Suppressor macrophage (primary cell): ENCODE data around the gene CFAP45.

ENCODE experiments used
- DNase-seq, 4 experiments: peaks; one replicate each; pipeline ENCODE4 v3.0.0-alpha.2; 2020 to 2022

The CFAP45 gene

DNA sequence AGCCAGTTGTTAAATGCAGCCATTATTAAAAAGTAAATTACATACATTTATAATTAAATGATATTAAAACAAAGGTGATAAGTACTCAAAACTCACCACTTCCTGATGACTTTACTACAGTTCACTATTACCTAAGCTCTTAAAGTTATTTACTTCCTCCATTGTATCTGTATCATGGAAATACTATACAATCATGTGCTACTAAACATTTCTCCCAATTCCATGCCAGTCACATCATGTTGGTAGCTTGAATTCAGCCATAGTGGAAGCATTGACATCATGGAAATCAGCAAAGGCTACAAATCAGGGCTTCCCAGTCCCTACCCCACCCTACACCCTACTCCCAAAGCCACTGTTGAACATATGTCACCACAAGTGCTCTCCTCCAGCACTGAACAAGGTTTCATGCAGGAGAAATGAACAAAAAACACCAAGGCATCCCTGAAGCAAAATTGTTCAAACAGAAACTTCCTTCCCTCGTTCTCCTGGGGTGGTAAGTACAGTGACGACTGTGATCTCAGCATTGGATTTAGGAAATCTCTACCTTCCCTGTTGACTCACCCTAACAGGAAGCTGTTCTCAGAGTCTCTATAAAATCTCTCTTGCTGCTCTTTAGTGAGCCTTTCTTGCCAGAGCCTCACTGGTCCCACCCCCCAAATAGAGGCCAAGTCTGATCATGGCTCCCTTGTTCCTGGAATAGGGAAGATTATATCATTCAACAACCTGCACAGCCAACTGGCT is 50.2 kb downstream of the CFAP45 start:
- peak; percentile 40 to 75 (median 59) for DNase-seq

DNA sequence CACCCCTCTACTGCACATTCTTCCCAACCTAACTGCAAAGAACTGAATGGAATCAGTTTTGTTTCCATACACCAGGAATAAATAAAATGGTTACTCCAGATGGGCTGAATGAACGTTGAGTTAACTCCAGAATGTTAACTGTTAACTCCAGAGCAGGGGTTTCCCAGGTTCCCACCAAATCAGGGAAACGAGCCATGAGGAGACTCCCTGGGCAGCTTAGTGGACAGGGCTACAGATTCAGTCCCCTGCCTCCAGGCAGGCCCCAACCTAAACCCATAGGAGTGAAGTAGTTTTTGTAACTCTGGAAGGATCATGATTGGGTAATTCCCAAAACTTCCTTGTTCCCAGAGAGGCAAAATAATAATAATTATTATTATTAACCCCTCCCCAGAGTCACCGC is 51.6 kb downstream of the CFAP45 start:
- DNase-seq = no peak

DNA sequence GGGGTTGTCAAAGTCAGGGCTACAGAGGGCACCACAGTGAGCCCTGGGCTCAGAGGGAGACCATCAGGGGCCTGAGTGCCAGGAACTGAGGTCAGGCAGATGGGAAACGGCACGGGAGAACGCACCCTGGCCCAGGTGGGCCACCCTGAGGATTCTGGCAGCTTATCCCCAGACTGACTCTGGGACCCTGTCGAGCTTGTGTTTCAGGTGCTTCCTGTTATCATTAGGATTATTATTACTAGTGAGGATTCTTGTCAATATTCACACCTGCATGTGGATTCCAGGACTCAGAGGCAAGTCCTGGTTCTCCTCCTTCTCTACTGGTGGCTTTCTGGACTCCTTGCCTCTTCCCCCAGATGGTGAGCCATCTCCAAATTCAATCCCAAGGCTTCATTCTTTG is 52.7 kb downstream of the CFAP45 start:
- no peak for DNase-seq

DNA sequence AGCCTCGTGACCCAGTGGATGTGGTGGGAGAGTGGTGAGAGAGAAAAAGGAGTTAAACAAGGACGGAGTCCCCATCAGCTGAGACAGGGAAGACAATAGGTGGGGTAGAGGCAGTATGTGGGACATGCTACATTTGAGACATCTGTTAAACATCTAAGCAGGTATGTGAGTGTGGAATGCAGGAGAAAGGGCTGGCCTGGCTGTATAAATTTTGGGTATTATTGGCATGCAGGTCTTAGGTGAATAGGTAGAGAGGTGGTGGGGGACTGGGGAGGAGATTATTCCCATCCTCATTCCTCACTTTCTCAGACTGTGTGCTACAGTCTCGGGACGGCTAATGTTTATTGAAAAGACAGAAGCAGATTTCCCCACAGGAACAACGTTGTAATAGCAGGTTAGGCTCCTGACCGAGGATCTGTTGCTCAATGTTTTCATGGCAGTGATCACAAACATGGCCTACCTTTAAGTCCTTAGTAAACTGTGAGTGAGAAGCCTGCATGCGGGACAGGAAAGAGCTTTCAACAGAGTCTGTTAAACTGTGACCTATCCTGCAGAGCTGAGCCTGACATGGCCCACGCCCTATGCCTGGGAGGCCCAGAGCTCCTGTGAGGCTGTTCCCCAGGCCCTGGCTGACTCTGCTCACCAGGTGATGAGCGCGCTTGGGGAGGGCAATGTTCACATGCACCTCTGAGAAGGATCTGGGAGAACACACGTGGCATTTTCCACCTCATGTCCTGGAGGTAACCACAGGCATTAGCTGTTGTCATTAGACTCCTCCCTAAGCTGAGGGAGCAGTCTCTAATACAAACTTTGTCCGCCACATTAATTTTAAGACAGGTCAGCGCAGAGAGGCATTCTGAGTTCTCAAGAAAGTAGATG is 54.0 kb downstream of the CFAP45 start:
- no peak for DNase-seq

DNA sequence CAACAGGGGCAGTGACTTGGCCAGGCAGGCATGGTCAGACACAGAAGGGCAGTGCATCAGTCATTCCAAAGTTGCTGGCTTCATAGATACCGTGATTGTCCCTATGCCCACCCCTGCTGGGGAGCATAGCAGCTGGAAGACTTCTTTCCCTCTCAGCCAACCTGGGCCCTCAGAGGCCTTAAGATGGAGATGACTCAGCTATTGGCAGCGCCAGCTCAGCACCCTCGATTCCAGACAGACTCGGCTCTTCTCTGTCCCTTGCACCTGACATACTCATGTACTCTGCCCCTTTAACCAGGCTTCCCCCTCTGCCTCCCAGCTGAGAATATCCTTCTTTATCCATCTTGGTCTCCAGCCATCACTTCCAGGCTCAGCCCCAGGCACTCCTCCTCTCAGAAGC is 56.5 kb downstream of the CFAP45 start:
- no peak for DNase-seq

DNA sequence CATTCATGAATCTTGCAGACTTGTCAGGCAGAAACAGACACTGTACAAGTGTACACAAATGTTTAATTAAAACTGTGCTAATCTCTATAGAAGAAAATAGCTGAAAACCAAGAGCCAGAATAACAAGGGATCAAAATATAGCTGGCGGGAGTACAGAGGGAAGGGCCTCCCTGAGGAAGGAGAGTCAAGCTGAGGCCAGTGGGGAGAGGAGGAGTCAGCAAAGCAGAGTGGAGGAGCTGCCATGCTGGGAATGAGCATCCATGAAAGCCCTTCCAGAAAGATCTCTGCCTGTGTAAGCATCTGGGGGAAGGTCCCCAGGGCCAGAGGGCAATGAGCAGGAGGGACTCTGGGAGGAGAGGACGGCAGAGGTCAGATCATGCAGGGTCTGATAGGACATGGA is 58.2 kb downstream of the CFAP45 start:
- DNase-seq = no peak

DNA sequence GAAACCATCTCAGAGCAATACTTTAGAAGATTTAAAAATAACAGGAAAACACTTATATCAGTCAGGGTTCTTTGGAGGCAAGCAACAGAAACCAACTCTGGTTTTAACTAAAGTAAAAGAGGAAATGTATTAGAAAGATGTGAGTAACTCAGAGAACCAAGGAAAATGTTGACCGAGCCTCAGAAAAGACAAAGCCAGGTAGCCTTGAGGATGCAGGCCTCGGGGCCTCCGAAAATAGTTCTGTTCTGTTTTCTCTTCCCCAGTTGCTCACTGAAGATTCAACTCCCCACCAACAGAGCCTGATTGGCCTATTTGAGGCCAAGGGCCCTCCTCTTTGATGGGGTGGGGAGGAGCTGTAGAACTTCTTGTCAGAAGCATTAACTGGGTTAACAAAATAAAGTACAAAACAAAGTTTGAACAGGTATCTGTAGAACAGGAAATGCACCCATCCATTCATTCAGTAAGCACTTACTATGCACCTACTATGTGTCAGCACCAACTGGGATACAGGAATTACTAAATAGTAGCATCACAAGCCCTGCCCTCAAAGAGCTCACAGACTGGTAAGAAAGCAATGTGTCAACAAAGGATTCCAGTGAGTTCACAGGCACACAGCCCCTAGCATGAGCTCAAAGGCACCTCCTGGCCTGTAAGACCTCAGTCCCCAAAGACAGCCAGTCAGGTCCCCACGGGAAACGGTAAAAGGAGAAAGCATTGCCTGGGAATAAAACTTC is 60.7 kb downstream of the CFAP45 start:
- no peak for DNase-seq

DNA sequence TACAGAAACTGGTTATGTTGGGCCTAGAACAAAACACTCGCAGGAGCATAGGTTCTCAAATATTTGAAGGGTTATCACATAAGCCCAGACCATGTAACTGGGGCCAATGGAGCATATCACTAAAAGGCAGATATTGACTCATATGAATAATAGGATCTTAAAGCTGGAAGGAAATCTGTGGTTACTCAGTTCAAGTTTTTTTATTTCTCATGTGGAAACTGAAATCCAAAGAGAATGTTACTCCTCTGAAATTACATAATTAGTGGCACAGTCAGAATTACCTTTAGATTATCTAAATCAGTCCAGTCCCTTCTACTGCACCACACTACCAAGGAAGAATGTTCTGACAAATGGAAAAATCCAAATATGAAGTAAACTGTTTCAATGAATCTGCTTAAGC is 61.2 kb downstream of the CFAP45 start:
- no peak for DNase-seq

DNA sequence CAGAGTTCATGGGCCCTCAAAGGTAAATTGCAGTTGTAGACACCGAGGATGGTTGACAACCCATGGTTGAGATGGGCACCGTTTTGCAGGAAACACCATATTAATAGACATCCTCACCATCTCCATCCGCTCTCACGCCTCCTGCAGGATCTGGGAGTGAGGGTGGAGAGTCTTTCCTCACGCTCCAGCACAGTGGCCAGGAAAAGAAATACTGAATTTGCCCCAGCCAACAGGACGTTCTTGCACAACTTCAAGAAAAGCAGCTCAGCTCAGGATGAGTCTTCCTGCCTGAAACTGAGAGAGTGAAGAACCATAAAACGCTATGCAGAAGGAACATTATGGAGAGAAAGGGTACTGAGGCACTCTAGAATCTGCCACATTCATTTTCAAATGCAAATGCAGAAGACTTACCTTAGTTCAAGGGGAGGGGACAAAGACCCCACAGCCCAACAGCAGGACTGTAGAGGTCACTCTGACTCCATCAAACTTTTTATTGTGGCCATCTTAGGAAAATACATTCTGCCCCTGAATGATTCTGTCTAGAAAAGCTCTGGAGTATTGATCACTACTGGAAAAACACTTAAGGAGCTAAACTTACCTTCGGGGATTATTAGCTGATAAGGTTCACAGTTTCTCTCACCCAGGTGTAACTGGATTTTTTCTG is 64.0 kb downstream of the CFAP45 start:
- no peak for DNase-seq

DNA sequence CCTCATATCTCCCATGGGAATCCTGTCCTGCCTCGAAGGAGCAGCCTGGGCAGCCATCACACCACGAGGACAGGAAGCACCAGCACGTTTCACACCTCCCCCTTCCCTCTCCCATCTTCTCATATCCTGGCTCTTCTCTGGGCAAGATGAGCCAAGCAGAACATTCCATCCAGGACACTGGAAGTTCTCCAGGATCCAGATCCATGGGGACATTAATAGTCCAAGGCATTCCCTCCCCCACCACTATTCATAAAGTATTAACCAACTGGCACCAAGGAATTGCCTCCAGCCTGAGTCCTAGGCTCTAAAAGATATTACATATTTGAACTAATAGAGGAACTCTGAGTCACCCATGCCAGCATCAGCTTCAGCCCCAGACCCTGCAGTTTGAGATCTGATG is 64.6 kb downstream of the CFAP45 start:
- DNase-seq = no peak

DNA sequence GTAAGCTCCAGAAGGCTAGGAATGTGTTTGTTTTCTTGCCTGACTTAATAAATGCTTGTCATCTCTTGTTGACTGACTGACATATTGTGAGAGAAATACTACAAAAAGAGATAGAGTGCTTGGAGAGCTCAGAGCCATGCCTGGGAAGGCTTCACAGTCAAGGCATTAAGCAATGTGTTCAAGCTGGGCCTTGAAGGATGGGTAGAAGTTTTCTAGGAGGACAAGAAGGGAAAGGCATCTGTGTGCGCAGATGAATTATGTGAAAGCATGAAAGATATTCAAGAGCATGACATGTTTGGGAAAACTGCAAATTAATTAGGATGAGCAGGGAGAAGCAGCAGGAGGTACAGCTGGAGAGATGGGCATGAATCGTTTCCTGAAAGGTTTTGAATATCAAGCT is 67.7 kb downstream of the CFAP45 start:
- no peak for DNase-seq

DNA sequence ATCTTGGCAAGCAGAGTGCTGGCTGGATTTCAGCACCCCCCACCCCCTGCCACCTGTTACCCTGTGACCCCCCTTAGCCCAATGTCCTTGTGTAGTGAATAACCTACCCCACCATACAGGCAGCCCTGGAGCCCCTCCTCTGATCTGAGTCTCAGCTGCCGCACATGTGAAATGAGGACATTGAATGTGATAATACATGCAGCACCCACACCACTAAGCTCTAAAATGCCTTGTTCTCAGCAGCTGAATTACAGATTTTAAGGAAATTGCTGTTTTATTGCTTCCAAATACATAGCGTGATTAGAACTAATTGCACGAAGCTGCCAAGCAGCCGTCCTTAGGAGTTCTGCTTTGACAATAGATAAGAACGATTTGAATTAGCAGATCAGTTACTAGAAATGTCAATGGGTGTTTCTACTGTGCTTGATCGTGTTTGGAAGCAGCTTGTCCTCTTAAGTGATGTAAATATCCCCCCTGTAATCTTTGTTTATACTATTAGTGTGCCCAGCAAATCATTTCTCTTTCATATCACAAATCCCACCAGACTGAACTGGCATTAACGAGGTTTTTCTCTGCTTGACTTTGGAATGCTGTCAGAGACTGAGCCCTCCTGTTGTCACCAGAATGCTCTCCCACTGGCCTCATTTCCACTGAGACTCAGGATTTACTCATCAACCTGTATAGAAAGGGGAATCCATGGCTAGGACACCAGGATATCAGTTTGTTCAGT is 68.4 kb downstream of the CFAP45 start:
- DNase-seq = no peak

DNA sequence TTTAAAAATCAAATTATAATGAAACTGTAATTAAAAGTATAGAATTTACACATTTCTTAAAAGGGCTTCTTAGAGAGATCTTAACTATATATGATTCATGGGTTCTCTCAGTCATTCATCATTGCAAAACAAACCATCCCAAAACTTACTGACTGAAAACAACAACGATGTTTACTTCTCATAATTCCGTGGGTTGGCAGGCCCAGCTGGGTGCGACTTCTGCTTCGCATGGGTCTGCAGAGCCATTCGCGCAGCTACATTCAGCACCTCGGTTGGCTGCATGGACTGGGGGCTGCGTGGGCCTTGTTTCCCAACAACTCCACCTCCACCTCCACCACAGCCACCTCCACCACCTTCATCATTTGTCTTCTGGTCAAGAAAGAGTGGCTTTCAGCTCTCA is 69.2 kb downstream of the CFAP45 start:
- peak; percentile 50 to 83 (median 80) for DNase-seq

DNA sequence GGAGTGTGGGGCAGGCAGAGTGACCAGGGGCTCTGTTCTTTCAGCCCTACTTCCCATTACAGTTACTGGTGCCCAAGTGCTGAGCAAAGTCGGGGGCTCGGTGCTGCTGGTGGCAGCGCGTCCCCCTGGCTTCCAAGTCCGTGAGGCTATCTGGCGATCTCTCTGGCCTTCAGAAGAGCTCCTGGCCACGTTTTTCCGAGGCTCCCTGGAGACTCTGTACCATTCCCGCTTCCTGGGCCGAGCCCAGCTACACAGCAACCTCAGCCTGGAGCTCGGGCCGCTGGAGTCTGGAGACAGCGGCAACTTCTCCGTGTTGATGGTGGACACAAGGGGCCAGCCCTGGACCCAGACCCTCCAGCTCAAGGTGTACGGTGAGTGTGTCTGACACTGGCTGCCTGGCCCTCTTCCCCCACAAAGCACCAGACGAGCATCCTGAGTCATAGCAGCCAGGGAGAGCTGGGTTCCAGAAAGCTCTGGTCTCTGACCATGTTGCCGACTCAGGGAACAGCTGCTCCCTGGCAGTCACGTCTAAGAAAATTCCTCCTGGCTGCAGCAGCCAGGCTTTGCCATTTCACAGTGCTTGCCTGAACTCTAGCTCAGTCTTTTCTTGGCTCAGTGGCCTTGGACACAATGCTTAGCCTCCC is 70.0 kb downstream of the CFAP45 start:
- DNase-seq = peak in 3 of 4 experiments; percentile 40 to 64 (median 45)

DNA sequence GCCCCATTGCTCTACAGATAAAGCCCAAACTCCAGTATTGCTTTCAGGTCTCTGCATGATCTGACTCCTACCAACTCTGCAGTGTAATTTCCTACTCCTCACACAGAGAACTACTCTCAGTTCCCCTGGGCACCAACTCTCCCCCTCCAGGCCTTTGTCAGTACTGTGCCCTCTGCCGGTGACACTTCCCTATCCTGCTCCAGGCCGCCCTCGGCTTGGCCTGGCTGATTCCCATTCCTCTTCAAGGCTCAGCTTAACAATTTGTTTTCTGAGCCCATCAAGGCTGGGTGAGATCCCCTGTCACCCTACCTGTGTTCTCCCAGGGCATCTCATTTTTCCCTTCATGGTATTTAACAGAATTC is 70.7 kb downstream of the CFAP45 start:
- peak; percentile 84 to 91 (median 88) for DNase-seq

DNA sequence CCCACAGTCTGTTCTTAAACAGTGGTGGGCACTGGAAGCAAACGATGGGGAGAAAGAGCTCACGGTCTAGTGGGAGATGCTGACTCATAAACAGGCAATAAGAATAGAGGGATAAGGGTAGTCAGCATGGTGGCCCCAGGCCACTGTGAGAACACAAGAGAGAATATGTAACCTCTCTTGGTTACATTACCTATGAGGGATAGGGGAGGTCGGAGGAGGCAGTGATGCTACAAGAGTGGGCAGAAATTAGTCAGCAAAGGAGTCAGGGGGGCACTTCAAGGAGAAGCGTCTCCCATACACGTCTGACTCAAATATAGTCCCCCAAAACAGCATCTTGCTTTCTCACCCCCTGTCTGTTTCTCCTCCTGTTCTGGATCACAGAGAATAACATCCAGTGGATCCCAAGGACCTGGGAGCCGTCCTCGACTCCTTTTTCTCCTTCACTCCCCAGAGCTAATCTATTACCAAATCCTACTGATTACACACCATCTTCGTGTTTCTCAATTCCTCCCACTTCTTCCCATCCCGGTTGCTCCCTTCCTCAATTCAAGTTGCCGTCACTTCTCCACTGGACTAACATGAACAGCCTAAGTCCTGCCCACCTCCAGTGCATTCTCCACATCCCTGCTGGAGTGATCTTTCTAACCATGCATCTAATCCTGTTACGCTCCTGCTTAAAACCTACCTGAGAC is 71.2 kb downstream of the CFAP45 start:
- DNase-seq = peak; percentile 76 to 89 (median 84)

DNA sequence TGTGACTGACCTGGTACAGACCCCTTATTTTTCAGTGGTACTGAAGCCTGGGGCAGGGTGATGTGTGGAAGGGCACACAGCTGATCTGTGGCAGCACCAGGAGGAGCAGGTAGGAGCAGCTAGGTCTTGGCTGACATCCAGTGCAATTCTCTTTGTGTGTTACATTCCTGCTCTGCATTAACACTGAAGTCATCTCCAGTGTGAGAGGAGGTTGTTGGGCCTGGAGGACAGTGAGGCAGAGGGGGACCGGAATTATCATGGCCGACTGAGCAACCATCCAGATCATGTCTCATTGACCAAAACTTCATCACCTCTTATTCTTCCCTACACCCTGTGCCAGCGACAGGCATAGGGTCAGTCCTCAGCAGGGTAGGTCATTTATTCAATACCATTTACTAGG is 71.8 kb downstream of the CFAP45 start:
- DNase-seq = no peak

DNA sequence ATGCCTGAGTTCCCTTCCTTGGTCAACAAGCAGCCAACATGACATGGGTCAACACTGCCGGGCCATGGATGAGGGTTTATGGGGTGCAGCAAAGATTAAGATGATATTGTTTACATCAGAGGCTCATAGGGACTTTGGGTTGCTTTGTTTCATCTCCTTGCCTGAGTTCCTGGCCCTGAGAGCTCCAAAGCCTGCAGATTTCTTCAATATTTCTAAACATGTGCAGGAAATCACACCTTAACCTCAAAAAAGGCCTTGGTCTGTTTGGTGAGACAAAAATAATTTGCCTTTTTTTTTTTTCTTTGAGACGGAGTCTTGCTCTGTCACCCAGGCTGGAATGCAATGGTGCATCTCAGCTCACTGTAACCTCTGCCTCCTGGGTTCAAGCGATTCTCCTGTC is 72.4 kb downstream of the CFAP45 start:
- no peak for DNase-seq

DNA sequence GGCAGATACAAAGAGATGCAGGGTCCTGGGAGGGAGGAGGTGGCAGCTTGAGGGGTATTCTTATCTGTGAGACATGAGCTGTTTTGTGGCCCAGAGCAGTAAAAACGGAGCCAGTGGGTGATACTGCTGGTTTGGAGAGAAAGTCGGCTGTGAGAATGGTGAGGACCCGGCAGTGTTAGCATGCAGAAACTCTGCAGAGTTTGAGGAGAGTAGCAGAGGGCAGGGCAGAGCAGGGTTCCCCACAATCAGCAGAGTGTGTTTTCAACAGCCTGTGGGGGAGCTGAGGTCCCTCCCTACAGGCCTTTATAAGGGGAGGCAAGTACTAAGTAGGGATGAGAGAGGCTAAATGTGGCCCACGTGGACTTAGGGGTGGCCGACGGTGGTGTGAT is 72.9 kb downstream of the CFAP45 start:
- DNase-seq = peak in 1 of 4 experiments; percentile 32

DNA sequence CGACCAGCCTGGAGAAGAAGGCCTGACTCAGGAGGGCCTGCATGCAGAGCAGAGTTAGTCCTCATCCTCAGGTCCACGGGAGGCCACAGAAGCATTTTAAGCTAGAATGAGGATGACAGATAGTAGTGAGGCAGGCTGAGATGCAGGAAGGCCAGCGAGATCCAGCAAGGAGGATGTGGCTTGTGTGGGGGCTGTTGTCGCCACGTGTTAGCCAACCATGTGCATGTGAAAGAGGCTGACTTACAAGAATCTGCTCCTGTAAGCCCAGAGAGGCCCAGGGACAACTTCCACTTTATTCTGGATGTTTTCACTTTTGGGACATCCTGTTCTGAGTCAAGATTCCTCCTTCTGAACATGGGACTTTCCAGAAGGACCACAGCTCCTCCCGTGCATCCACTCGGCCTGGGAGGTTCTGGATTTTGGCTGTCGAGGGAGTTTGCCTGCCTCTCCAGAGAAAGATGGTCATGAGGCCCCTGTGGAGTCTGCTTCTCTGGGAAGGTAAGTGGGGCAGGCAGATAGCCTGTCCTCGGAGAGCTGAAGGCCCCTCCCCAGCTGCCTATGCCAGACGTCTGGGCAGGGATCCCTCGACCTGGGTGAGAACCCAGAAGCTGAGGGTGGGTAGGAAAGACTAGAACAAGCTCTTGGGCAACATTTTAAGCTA is 73.4 kb downstream of the CFAP45 start, which contains the start of gene SLAMF8:
SLAMF8 (plus strand) TSS at position 433 of the 661 bp plus-strand sequence; CDS start at position 459, 26 bp downstream.
- peak; percentile 92 to 96 (median 94) for DNase-seq
